CD4-positive, alpha-beta T cell (primary cell): ENCODE results near the gene CYP26B1. TPM values are rescaled to one million over a fixed set of nuclear protein-coding genes. Genes with fewer than 3 reads are reported as not detected.
A peak's percentile ranks its signal among the peaks of the same experiment; 100 is the strongest.

Source experiments
- ATAC-seq: fragments of 200-7000 bp; cut with Tn5 transposase; one replicate; pipeline ENCODE4 v1.10.0; 2022; ENCODE audit warnings: mild to moderate bottlenecking; ENCODE audit not compliant: poor library complexity
- CTCF ChIA-PET: fragments of 350-600 bp; sonication (Branson Sonifier 250); formaldehyde crosslinking; loops from one replicate; lab custom pipeline; 2021; ENCODE audit warnings: antibody characterized with exemption, inconsistent platforms; lab: Charles Lee
- POLR2A ChIA-PET: fragments of 350-600 bp; sonication (Branson Sonifier 250); formaldehyde crosslinking; loops from one replicate; lab custom pipeline; 2021; ENCODE audit warnings: antibody characterized with exemption, inconsistent platforms; lab: Charles Lee
- DNase-seq, 14 experiments: peaks; one replicate each; pipeline ENCODE4 v3.0.0-alpha.2; 2013 to 2020; ENCODE audit warnings: mixed read lengths in 2 of 14
- H3K27ac ChIP-seq, 2 donors: one replicate each; pipeline versions ENCODE4 v1.5.1 to v1.7.0; 2013; ENCODE audit warnings: low read length in 2 of 2, low read depth in 1 of 2, mild to moderate bottlenecking in 1 of 2
- H3K27me3 ChIP-seq, 2 experiments: 1 replicate in 1 of 2; 2 replicates in 1 of 2; pipeline versions ENCODE4 v1.6.1 to v1.7.0; 2013; ENCODE audit warnings: low read length in 2 of 2, control low read depth in 1 of 2, mild to moderate bottlenecking in 1 of 2, moderate library complexity in 1 of 2; ENCODE audit not compliant: insufficient read depth in 2 of 2, control insufficient read depth in 1 of 2
- H3K36me3 ChIP-seq: one replicate; pipeline ENCODE4 v1.6.1; 2013; ENCODE audit warnings: low read length, control low read depth; ENCODE audit not compliant: insufficient read depth
- H3K4me1 ChIP-seq: one replicate; pipeline ENCODE4 v1.6.1; 2013; ENCODE audit warnings: low read length, control low read depth; ENCODE audit not compliant: insufficient read depth
- H3K4me3 ChIP-seq: one replicate; pipeline ENCODE4 v1.5.1; 2013; ENCODE audit warnings: mild to moderate bottlenecking, low read length, moderate library complexity
- H3K9me3 ChIP-seq, 2 experiments: 1 replicate in 1 of 2; 2 replicates in 1 of 2; pipeline versions ENCODE4 v1.6.1 to v1.7.0; 2013; ENCODE audit warnings: low read length in 2 of 2, mild to moderate bottlenecking in 2 of 2, control low read depth in 1 of 2, moderate library complexity in 1 of 2; ENCODE audit not compliant: control insufficient read depth in 1 of 2, insufficient read depth in 1 of 2
- H3K27ac Mint-ChIP-seq: one replicate; pipeline ENCODE4 v1.8.0; 2020; ENCODE audit warnings: mixed read lengths
- H3K27me3 Mint-ChIP-seq: one replicate; pipeline ENCODE4 v1.8.0; 2021; ENCODE audit warnings: mixed read lengths
- H3K36me3 Mint-ChIP-seq: one replicate; pipeline ENCODE4 v1.8.0; 2021; ENCODE audit warnings: low read depth, mixed read lengths
- H3K4me1 Mint-ChIP-seq: one replicate; pipeline ENCODE4 v1.8.0; 2021; ENCODE audit warnings: low read depth, mixed read lengths
- H3K4me3 Mint-ChIP-seq: one replicate; pipeline ENCODE4 v1.8.0; 2020; ENCODE audit warnings: mild to moderate bottlenecking, mixed read lengths
- H3K9me3 Mint-ChIP-seq: one replicate; pipeline ENCODE4 v1.8.0; 2020; ENCODE audit warnings: mixed read lengths
- CTCF ChIP-seq: fragments of 200-600 bp; IDR thresholded peaks from one replicate; pipeline ENCODE4 v1.8.0; 2022; ENCODE audit warnings: antibody characterized with exemption, mild to moderate bottlenecking
- intact Hi-C, 2 experiments: fragments of 100-400 bp; cut with DNase I in 1 of 2; cut with micrococcal nuclease in 1 of 2; formaldehyde crosslinking; loops; one replicate each; pipeline versions ENCODE4 v1.15.1 to v1.9.0; 2023 to 2025; cut with DNase I, micrococcal nuclease
- total RNA-seq, 174 experiments: library from RNA in 2 of 174; stranded (reverse) in 2 of 174; gene quantifications; one replicate each; pipeline ENCODE4 v1.2.3 and lab custom pipeline; 2021 to 2026

CYP26B1 gene
- total RNA-seq, 2 experiments from 2014 or later = 0.05 TPM; not detected in 1

- CTCF ChIA-PET = no interaction called here
- H3K36me3 Mint-ChIP-seq = no peaks in the 10 kb centered on the region
- H3K27ac Mint-ChIP-seq = no peak overlapping the region
- Histone ChIP-seq H3K27me3 (peaks cover 27 to 30% of the 10 kb centered on the region in 2 experiments), H3K36me3 (no peaks in the 10 kb centered on the region), H3K9me3 (no peaks in the 10 kb centered on the region), H3K4me3 (no peak overlapping the region), H3K4me1 (peaks cover 4% of the 10 kb centered on the region), H3K27ac (no peak overlapping the region)
- ATAC-seq (no peak), DNase-seq (no peak)
- intact Hi-C loops = loop anchor here in 1 of 2 experiments (10.0 kb wide), 1 partner anchor 590 kb away; no protein-coding TSS in a partner anchor
- peaks cover 3% of the 10 kb centered on the region for H3K4me1 Mint-ChIP-seq
- POLR2A ChIA-PET = no interaction called here
- H3K27me3 Mint-ChIP-seq = peaks cover 81% of the 10 kb centered on the region
- TF ChIP-seq CTCF = no peak
- no peak overlapping the region for H3K4me3 Mint-ChIP-seq
- H3K9me3 Mint-ChIP-seq = no peaks in the 10 kb centered on the region
Observed at GRCh38 chr2:72155151-72155550, 7.5 kb upstream of the CYP26B1 start.

GRCh38 chr2:72154386-72154975 is 6.8 kb upstream of the CYP26B1 start:
- H3K27me3 ChIP-seq = peaks cover 34 to 37% of the 10 kb centered on the region in 2 experiments
- ATAC-seq = no peak
- H3K4me1 ChIP-seq = peaks cover 11% of the 10 kb centered on the region
- H3K4me3 ChIP-seq = no peak overlapping the region
- peaks cover 10% of the 10 kb centered on the region for H3K4me1 Mint-ChIP-seq
- no peaks in the 10 kb centered on the region for H3K36me3 Mint-ChIP-seq
- POLR2A ChIA-PET = no interaction called here
- CTCF ChIA-PET = no interaction called here
- no peak overlapping the region for H3K4me3 Mint-ChIP-seq
- peak in 1 of 14 experiments; percentile 28 for DNase-seq
- no peak overlapping the region for H3K27ac ChIP-seq
- H3K9me3 ChIP-seq = peaks cover 0 to 4% of the 10 kb centered on the region in 2 experiments
- TF ChIP-seq CTCF = no peak
- no peaks in the 10 kb centered on the region for H3K36me3 ChIP-seq
- peaks cover 81% of the 10 kb centered on the region for H3K27me3 Mint-ChIP-seq
- intact Hi-C loops = loop anchor here (5.0 to 10.0 kb wide), 2 partner anchors 590 to 607 kb away; no protein-coding TSS in a partner anchor
- H3K9me3 Mint-ChIP-seq = no peaks in the 10 kb centered on the region
- no peak overlapping the region for H3K27ac Mint-ChIP-seq

DNA sequence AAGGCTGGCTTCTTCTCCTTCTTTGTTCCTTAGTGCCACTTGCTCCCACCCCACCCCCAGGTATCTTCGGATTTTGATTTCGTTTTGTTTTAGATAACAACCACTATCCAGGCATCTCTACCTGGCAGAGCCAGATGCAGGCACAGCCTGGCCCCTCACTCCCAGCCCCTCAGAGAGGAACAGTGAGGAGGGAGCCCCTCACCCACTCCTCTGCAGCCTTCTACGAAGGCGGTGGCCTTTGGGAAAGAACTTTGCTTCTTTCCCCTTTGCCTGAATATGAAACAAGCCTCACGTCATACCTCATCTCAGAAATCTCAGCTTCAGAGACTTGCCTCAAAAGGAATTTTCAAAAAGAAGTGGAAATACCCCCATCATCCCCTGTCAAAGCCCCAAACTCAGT is 6.3 kb upstream of the CYP26B1 start:
- Mint-ChIP-seq H3K36me3 (no peaks in the 10 kb centered on the region), H3K27ac (no peak overlapping the region), H3K4me1 (peaks cover 15% of the 10 kb centered on the region), H3K9me3 (no peaks in the 10 kb centered on the region), H3K4me3 (no peak overlapping the region), H3K27me3 (peaks cover 83% of the 10 kb centered on the region)
- Histone ChIP-seq H3K4me3 (no peak overlapping the region), H3K4me1 (peaks cover 16% of the 10 kb centered on the region), H3K9me3 (peaks cover 0 to 9% of the 10 kb centered on the region in 2 experiments), H3K36me3 (no peaks in the 10 kb centered on the region), H3K27me3 (peaks cover 37 to 42% of the 10 kb centered on the region in 2 experiments), H3K27ac (no peak overlapping the region)
- TF ChIP-seq CTCF = no peak
- CTCF ChIA-PET = no interaction called here
- POLR2A ChIA-PET = no interaction called here
- intact Hi-C loops = loop anchor here (5.0 to 10.0 kb wide), 2 partner anchors 591 to 607 kb away; no protein-coding TSS in a partner anchor
- DNase-seq (no peak), ATAC-seq (no peak)
